ENCODE results near the gene CHL1.

- TF ChIP-seq CTCF (IDR thresholded peaks at IDR 0.05) (no peak), POLR2A (IDR thresholded peaks at IDR 0.05) (no peak)
Observed at GRCh38 chr3:212432-212831, 15.9 kb downstream of the CHL1 start.

Data from Peyer's patch (tissue), 4 donors.